Fibroblast of villous mesenchyme (primary cell): Measurements from ENCODE around the gene SCAANT1. TPM values are rescaled to one million over a fixed set of nuclear protein-coding genes. Genes with fewer than 3 reads are reported as not detected.

Experiments used
- DNase-seq: peaks from one replicate; pipeline ENCODE4 v3.0.0-alpha.2; 2010; ENCODE audit warnings: low read depth
- H3K4me3 ChIP-seq: 2 replicates; pipeline ENCODE4 v1.5.1; 2011; ENCODE audit warnings: low read depth, mild to moderate bottlenecking, low read length
- CTCF ChIP-seq: IDR thresholded peaks from 2 replicates; pipeline ENCODE4 v1.5.1; 2012; ENCODE audit warnings: low read depth, mild to moderate bottlenecking, low read length; ENCODE audit not compliant: insufficient read depth
- total RNA-seq: library from RNA; depleted of rRNA; stranded (reverse); fragments of >200 nt; gene quantifications from 2 replicates; pipeline ENCODE4 v1.2.3, GENCODE V29; 2012

The SCAANT1 gene
- total RNA-seq, 1 donor, result not detected

DNA sequence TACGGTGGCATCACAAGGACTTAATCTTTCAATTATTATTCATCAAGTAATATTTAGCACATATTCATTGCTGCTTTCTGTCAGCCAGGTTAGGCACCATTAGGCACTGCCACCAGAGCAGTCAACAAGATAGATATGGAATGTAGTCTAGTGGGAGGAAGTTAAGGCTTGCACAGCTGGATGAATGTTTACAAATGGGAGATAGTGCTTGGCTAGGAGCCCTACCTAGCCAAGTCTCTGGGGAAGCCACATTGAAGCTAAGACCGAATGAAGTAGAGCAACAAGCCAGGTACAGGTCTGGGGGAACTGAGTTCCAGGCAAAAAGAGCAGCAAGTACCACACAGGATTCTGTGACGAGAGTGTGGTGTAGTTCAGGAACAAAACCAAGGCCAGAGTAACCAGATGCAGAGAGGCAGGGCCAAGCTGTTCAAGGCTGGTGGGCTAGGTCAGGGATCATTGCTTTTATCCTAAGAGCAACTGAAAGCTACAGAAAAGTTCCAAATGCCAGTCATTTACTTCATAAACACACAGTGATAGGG is 33.4 kb upstream of the SCAANT1 start:
- no peak for TF ChIP-seq CTCF
- no peak overlapping the region for H3K4me3 ChIP-seq
- DNase-seq, result peak; percentile 72

DNA sequence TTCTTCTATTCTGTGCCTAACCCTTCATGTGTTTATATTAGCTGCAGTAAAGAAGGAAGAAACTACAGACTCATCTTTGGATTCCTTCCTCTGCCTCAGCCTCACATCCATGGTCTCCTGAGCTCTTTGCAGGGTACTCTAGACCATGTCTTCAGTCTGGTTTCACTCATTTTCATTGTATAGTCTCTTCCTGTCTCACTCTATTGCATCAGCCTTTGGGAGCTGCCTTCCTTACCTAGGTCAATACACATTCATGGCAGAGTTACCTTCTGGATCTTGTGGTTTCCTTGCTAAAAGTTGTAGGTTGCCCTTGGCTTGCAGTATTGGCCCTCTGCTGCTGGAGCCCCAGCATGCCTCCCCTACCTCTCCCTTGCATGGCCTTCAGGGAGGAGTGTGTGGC is 31.5 kb upstream of the SCAANT1 start:
- DNase-seq, result no peak
- TF ChIP-seq CTCF, result no peak

GRCh38 chr3:63942528-63942927 is 30.3 kb upstream of the SCAANT1 start:
- no peak for TF ChIP-seq CTCF
- no peak overlapping the region for H3K4me3 ChIP-seq
- no peak for DNase-seq

More for the DNA sequence above, 31.5 kb upstream of the SCAANT1 start:
- H3K4me3 ChIP-seq, result no peak overlapping the region

DNA sequence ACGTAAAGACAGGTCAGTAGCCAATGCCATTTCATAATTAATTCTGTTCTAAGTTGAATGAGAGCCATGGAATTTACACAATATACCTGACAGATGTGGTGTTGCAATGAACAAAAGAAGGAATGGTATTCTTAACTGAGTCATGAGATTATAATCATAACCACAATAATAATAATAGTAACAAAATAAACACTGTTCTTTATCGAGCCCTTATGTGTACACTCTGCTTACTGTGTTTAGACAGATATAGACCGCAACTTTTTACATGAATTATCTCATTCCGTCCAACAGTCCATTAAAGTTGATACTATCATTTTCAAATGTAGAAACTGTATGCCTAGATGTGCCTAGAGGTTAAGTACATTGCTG is 28.2 kb upstream of the SCAANT1 start:
- DNase-seq, result peak; percentile 90
- no peak for TF ChIP-seq CTCF
- H3K4me3 ChIP-seq, result no peak overlapping the region

DNA sequence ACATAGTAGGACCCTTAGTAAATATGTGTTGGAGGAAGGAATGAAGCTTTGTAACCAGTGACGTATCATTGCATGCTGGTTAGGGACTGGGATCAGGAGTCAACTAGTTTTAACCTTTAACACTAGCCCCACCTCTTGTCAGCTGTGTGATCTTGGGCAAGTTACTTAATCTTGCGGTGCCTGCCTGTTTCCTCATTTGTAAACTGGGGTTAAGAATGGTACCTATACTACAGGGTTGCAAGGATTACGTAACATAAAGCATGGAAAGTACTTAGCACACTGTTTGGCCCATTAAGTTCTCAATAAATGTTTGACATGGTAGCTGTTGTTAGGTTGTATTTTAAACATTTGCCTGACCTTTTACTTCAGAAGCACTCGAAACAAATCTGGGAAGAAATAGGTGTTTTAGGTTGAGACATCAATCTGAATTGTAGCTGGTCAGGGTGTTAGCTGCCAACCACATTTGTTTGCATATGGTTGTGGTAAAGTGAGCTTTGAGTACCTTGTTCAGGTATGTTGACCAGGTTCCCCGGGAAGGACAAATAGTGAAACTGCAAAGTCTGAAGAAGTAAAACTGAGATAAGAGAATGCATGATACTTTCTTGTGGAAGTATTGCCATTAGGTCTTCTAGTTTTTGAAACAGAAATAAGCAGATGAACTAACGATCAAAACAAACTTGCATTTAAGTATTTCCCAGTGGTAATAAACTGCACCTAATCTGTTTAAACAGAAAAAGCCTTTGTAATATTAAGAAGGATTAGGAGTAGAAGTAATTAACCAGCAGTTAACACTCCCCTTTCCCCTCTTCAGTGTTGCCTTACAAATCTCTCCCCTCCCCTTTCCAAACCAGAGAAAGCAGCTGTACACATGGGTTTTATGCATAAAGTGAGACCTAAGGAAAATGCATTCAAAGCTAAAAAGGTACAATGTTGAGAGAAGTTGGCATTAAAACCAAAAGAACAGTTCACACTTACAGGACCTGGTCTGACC is 25.8 kb upstream of the SCAANT1 start:
- no peak overlapping the region for H3K4me3 ChIP-seq
- DNase-seq, result peak; percentile 46
- no peak for TF ChIP-seq CTCF

GRCh38 chr3:63936925-63937324 is 24.7 kb upstream of the SCAANT1 start:
- no peak for TF ChIP-seq CTCF
- H3K4me3 ChIP-seq, result no peak overlapping the region
- no peak for DNase-seq
